DND-41 (cell line): Measurements from ENCODE around the gene G6PD.

Source experiments
- CTCF ChIP-seq: IDR thresholded peaks from 2 replicates; pipeline ENCODE4 v1.5.1; 2012; ENCODE audit warnings: borderline replicate concordance, low read length, moderate library complexity, mild to moderate bottlenecking; ENCODE audit not compliant: poor library complexity, severe bottlenecking; ENCODE audit errors: extremely low read depth
- EZH2 ChIP-seq: IDR thresholded peaks from 3 replicates; pipeline ENCODE4 v1.6.1; 2012; ENCODE audit warnings: borderline replicate concordance, low read depth, mild to moderate bottlenecking, moderate library complexity, low read length, inconsistent platforms; ENCODE audit not compliant: severe bottlenecking

DNA sequence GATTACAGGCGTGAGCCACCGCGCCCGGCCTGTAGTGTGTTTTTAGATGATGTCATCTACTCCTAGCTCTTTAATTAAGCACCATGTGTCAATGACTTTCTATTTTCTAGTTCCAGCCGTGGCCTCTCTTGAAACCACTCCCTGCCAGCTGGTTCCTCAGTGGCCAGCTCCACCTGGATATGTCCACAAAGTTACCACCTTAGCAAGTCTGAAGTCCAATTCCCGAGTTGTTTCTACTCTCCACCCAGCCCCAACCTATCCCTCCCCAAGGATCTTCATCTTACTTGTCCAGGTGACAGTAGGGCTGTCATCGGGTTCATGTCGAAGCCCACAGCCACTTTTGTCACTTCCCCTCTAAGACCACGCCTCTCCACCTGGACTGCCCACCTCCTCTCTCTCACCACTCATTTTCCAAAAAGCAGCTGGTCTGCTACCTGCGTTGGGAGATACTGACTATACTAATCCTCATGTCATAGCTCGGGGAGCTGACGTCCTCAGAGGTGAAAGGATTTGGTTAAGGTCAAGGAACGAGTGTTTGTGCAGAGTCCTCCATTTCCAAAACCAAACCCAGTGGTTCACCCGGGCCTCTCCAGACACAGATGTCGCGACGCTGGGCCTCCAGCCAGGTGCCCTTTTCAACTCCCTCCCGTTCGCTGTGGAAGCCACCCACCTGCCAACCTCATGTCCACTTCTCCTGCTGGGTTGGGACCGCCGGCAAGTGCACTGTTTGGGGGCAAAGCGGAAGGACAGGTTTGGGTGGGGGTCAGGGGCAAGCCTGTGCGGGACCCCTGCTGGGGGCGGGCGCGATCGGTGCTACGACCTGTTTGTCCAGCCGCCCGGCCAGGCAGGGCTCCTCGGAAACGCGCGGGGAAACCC, 31.3 kb downstream of the G6PD start:
- TF ChIP-seq CTCF (no peak), EZH2 (no peak)
